Heart left ventricle (tissue), 16 donors: ENCODE results near the gene LSM4. TPM values are rescaled to one million over a fixed set of nuclear protein-coding genes. Genes with fewer than 3 reads are reported as not detected.

Source experiments
- ATAC-seq, 4 donors: fragments of 200-7000 bp; cut with Tn5 transposase; one replicate each; pipeline ENCODE4 v1.9.1; 2020 to 2022; ENCODE audit warnings: moderate library complexity in 4 of 4, mild to moderate bottlenecking in 3 of 4, moderate number of reproducible peaks in 1 of 4
- DNase-seq, 5 donors: peaks; one replicate each; pipeline ENCODE4 v3.0.0-alpha.2; 2020
- H3K27ac ChIP-seq, 12 donors: fragments of 200-600 bp; sonication (generic) in 4 of 12; one replicate each; pipeline versions ENCODE4 v1.5.0 to v1.8.0; 2016 to 2022; ENCODE audit warnings: mild to moderate bottlenecking in 2 of 12
- H3K27me3 ChIP-seq, 9 donors: fragments of 200-600 bp; sonication (generic) in 2 of 9; one replicate each; pipeline versions ENCODE4 v1.5.1 to v1.8.0; 2016 to 2022; ENCODE audit warnings: mild to moderate bottlenecking in 3 of 9
- H3K36me3 ChIP-seq, 9 donors: fragments of 200-600 bp; sonication (generic) in 2 of 9; one replicate each; pipeline versions ENCODE4 v1.5.0 to v1.8.0; 2018 to 2022; ENCODE audit warnings: mild to moderate bottlenecking in 2 of 9
- H3K4me1 ChIP-seq, 12 donors: fragments of 200-600 bp; sonication (generic) in 4 of 12; one replicate each; pipeline versions ENCODE4 v1.5.0 to v1.8.0; 2016 to 2022; ENCODE audit warnings: mild to moderate bottlenecking in 3 of 12
- H3K4me3 ChIP-seq, 12 donors: fragments of 200-600 bp; sonication (generic) in 4 of 12; one replicate each; pipeline versions ENCODE4 v1.5.0 to v1.8.0; 2017 to 2022; ENCODE audit warnings: mild to moderate bottlenecking in 9 of 12, moderate library complexity in 4 of 12
- H3K9me3 ChIP-seq, 12 donors: fragments of 200-600 bp; sonication (generic) in 4 of 12; one replicate each; pipeline versions ENCODE4 v1.5.0 to v1.8.0; 2016 to 2022; ENCODE audit warnings: mild to moderate bottlenecking in 1 of 12
- CTCF ChIP-seq, 12 donors: fragments of 200-600 bp; sonication (generic) in 4 of 12; IDR thresholded peaks; one replicate each; pipeline versions ENCODE4 v1.5.0 to v1.8.0; 2018 to 2022; ENCODE audit warnings: antibody characterized with exemption in 12 of 12, mild to moderate bottlenecking in 5 of 12
- POLR2A ChIP-seq, 2 donors: fragments of 450-650 bp; IDR thresholded peaks; one replicate each; pipeline ENCODE4 v1.6.1; 2017; ENCODE audit warnings: antibody characterized with exemption in 2 of 2, mild to moderate bottlenecking in 2 of 2, moderate library complexity in 2 of 2
- WGBS, 4 donors: extraction: QIAGEN DNeasy Blood & Tissue Kit in 2 of 4; methylation state at CpG; one replicate each; pipeline versions ENCODE4 v1.1.5 to v1.1.7; 2013 to 2018; 5-methylcytosine and 5-hydroxymethylcytosine counted together
- intact Hi-C, 10 donors: fragments of 100-400 bp; cut with DNase I; formaldehyde crosslinking; loops; one replicate each; pipeline versions ENCODE4 v1.11.1 to v1.14.2; 2022
- polyA plus RNA-seq, 2 donors: library from polyadenylated mRNA; stranded (reverse); fragments of 200-250 nt; gene quantifications; one replicate each; pipeline ENCODE4 v1.2.3, GENCODE V29; 2013
- total RNA-seq, 9 donors: library from RNA; depleted of rRNA in 2 of 9; stranded (reverse); fragments of >200 nt in 2 of 9; fragmentation: NEBNext Ultra II Directional in 3 of 9; extraction: Animal tissue kit (Norgen Biotek cat#: 25700) in 3 of 9; gene quantifications; one replicate each; pipeline versions ENCODE4 v1.1.0 to v1.2.4, GENCODE V29; 2016 to 2023
- donor health status: ischemic (EF 13 %, LVEDD 7.1; RV severe dilation, severe dysfunction).
- donor health status: healthy with polysubstance abuse.
- donor health status: DM: no; HTN: yes; CAD: no.
- donor health status: DM: no; HTN: no; CAD: no.
- donor health status: ischemic (EF 25% LVEDD 6.9; RV normal size, moderate dysfunction).
- donor health status: ischemic (EF 25% LVEDD 5.7; RV mildly dilated, moderate dysfunction).
- donor health status: healthy.
- donor health status: DM: yes; HTN: yes; CAD: no.
- donor health status: ischemic (EF 35%, LVEDD 5.7; RV mildly dilated, moderate dysfunction).
- donor health status: nonischemic (EF 11% LVEDD 7.7; RV severe dilation, severe dysfunction).
- donor health status: DM: yes; HTN: yes; CAD: no.
- donor health status: PGD.
- donor health status: ischemic (EF 29% LVEDD 5.4; RV normal size, mild dysfunction).
- donor health status: nonischemic (EF 23%, LVEDD 6.1; RV moderate dilation, normal function).

Gene LSM4
- total and polyA plus RNA-seq, 11 donors = 65.8 to 171 (median 104) TPM

- DNase-seq = no peak
- Histone ChIP-seq H3K36me3 (no peaks in the 10 kb centered on the region), H3K9me3 (no peaks in the 10 kb centered on the region), H3K4me1 (peaks cover 0 to 19% (median 10%) of the 10 kb centered on the region in 12 donors), H3K27ac (no peak overlapping the region), H3K27me3 (no peaks in the 10 kb centered on the region), H3K4me3 (no peak overlapping the region)
- TF ChIP-seq CTCF (IDR thresholded peaks at IDR 0.05) = no peak
- no peak for TF ChIP-seq POLR2A (IDR thresholded peaks at IDR 0.05)
- ATAC-seq = no peak
- intact Hi-C loops = no loop called here
- 81 to 90% (median 85%) methylated on average over 5 to 15 of the region's 15 CpGs for WGBS, 4 donors
Measured at GRCh38 chr19:18332917-18333530, 10.1 kb upstream of the LSM4 start.

GRCh38 chr19:18330868-18331267 is 8.0 kb upstream of the LSM4 start:
- peaks cover 0 to 16% (median 9%) of the 10 kb centered on the region in 12 donors for H3K4me1 ChIP-seq
- no peak overlapping the region for H3K27ac ChIP-seq
- H3K9me3 ChIP-seq = no peaks in the 10 kb centered on the region
- no peak for ATAC-seq
- H3K27me3 ChIP-seq = no peaks in the 10 kb centered on the region
- TF ChIP-seq CTCF (IDR thresholded peaks at IDR 0.05) = no peak
- no peak for TF ChIP-seq POLR2A (IDR thresholded peaks at IDR 0.05)
- DNase-seq = no peak
- H3K4me3 ChIP-seq = no peak overlapping the region
- 88 to 97% (median 90%) methylated on average over 9 of the region's 9 CpGs for WGBS, 4 donors
- intact Hi-C loops = no loop called here
- H3K36me3 ChIP-seq = no peaks in the 10 kb centered on the region

- WGBS, 4 donors = 53 to 66% (median 55%) methylated on average over 5 to 6 of the region's 6 CpGs
- Histone ChIP-seq H3K4me3 (peak overlapping the region in 9 of 12 donors; percentile 34 to 50 (median 47)), H3K27ac (peak overlapping the region in 11 of 12 donors; percentile 58 to 84 (median 75)), H3K36me3 (no peaks in the 10 kb centered on the region), H3K27me3 (no peaks in the 10 kb centered on the region), H3K4me1 (peaks cover 3 to 20% (median 12%) of the 10 kb centered on the region in 12 donors), H3K9me3 (no peaks in the 10 kb centered on the region)
- intact Hi-C loops = loop anchor here in 7 of 10 donors (2.0 to 10.0 kb wide), 5 partner anchors 50 to 134 kb away; partner anchors contain the start of genes RAB3A (in 3 of the 7) and MPV17L2 (in 1 of the 7)
- no peak for DNase-seq
- no peak for ATAC-seq
- no peak for TF ChIP-seq CTCF (IDR thresholded peaks at IDR 0.05)
- no peak for TF ChIP-seq POLR2A (IDR thresholded peaks at IDR 0.05)
Measured at GRCh38 chr19:18329035-18329376, 6.1 kb upstream of the LSM4 start.

GRCh38 chr19:18328340-18329034 is 5.6 kb upstream of the LSM4 start:
- Histone ChIP-seq H3K4me3 (peak overlapping the region in 10 of 12 donors; percentile 16 to 50 (median 46)), H3K27me3 (no peaks in the 10 kb centered on the region), H3K27ac (peak overlapping the region; percentile 33 to 84 (median 75)), H3K9me3 (no peaks in the 10 kb centered on the region), H3K36me3 (no peaks in the 10 kb centered on the region), H3K4me1 (peaks cover 3 to 25% (median 15%) of the 10 kb centered on the region in 12 donors)
- ATAC-seq = peak; percentile 98 to 99 (median 98)
- peak; percentile 91 to 95 (median 94) for DNase-seq
- intact Hi-C loops = loop anchor here in 9 of 10 donors (1.0 to 10.0 kb wide), 6 partner anchors 49 to 134 kb away; partner anchors contain the start of genes RAB3A (in 3 of the 9) and MPV17L2 (in 1 of the 9)
- TF ChIP-seq POLR2A (IDR thresholded peaks at IDR 0.05) = peak; percentile 85 to 92
- peak; percentile 89 to 98 (median 94) for TF ChIP-seq CTCF (IDR thresholded peaks at IDR 0.05)
- 1 to 2% (median 1%) methylated on average over 9 of the region's 9 CpGs for WGBS, 4 donors
